SU-DHL-6 (cell line): ENCODE measurements around the gene CHSY1.

Experiments
- CTCF ChIP-seq: fragments of 200-600 bp; sonication (generic); IDR thresholded peaks from one replicate; pipeline ENCODE4 v1.5.1; 2017; ENCODE audit warnings: antibody characterized with exemption, mild to moderate bottlenecking, low read length, moderate library complexity; ENCODE audit not compliant: insufficient read depth, poor library complexity, severe bottlenecking
- EZH2phosphoT487 ChIP-seq: fragments of 200-600 bp; sonication (generic), shearing (Covaris generic); conservative IDR thresholded peaks from 2 replicates; pipeline ENCODE4 v1.6.1; 2018; ENCODE audit warnings: mild to moderate bottlenecking, antibody characterized with exemption, low read length, moderate library complexity, mixed read lengths

- no peak for TF ChIP-seq CTCF
- no peak for TF ChIP-seq EZH2phosphoT487
Observed at GRCh38 chr15:101252836-101253235, 988 bp upstream of the CHSY1 start.
